ENCODE results near the gene PHF21B. TPM values are rescaled to one million over a fixed set of nuclear protein-coding genes. Genes with fewer than 3 reads are reported as not detected.

Gene PHF21B
- total RNA-seq, 1 donor from 2014 or later = 1.2 TPM

DNA sequence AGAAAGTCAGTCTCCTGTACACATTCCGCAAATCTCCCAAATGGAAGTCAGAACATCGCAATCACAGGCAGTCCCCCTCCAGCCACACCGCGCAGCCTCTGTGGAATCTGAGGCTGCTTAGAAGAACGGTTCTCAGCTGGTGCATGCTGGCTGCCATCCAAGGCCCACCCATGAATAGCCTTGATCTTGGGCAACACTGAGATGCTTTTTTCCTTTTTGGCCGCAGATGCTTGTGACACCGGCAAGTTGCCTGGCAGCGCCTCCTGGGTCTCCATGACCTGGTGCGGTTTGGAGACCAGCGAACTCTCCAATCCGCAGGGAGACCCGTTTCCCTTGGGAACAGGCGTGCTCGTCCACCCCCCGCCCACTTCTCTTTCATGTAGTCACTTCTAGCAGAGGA, 26.3 kb upstream of the PHF21B start:
- H3K9me3 Mint-ChIP-seq = peaks cover 14% of the 10 kb centered on the region
- H3K27ac Mint-ChIP-seq = no peak overlapping the region
- no peak for DNase-seq (ENCODE audit: low spot score)
- no peaks in the 10 kb centered on the region for H3K4me1 Mint-ChIP-seq (ENCODE audit: low read depth)
- H3K27me3 Mint-ChIP-seq (ENCODE audit: low read depth) = no peaks in the 10 kb centered on the region
- no peaks in the 10 kb centered on the region for H3K36me3 Mint-ChIP-seq (ENCODE audit: low read depth)
- no peak overlapping the region for H3K4me3 Mint-ChIP-seq (ENCODE audit: low read depth)
- intact Hi-C loops (cut with micrococcal nuclease) = no loop called here

DNA sequence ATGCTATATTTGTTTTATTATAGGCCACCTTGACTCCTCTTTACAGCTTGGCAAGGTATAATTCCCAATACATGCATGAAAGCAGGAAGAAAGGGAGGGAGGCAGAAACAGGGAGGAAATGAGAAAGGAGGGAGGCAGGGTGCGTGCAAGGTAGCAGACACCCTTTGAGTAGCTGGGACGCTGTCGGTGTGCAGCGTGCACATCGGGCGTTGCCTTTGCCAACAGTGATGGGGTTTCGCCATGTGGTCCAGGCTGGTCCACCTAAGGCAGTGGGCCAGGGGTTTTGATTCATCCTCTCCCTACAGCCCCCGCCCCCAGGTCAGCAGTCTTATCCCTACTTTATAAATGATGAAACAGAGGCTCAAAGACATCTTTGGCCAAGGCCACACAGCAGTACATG, 25.0 kb upstream of the PHF21B start:
- no peak overlapping the region for H3K27ac Mint-ChIP-seq
- no peaks in the 10 kb centered on the region for H3K27me3 Mint-ChIP-seq (ENCODE audit: low read depth)
- no peaks in the 10 kb centered on the region for H3K4me1 Mint-ChIP-seq (ENCODE audit: low read depth)
- intact Hi-C loops (cut with micrococcal nuclease) = no loop called here
- DNase-seq (ENCODE audit: low spot score) = no peak
- no peaks in the 10 kb centered on the region for H3K36me3 Mint-ChIP-seq (ENCODE audit: low read depth)
- peaks cover 14% of the 10 kb centered on the region for H3K9me3 Mint-ChIP-seq
- H3K4me3 Mint-ChIP-seq (ENCODE audit: low read depth) = no peak overlapping the region

DNA sequence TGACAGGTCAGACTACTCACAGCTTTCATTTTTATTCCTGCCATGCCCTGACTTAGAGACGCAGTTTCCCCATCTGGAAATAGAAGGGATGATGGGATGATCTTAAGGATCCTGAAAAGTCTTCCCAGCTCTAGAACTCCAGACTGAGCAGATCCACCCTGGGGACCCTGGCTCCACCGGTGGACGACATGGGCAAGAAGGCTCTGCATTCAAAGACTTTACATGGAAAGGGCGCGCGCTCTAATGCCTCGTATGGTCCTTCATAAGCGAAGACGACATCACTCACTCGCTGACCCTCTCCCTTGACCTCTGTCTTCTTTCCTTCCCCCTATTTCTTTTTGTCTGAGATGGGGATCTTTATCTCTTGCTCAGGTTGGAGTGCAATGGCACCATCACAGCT, 24.4 kb upstream of the PHF21B start:
- Mint-ChIP-seq H3K27me3 (ENCODE audit: low read depth) (no peaks in the 10 kb centered on the region), H3K27ac (no peak overlapping the region), H3K4me1 (ENCODE audit: low read depth) (no peaks in the 10 kb centered on the region)

DNA sequence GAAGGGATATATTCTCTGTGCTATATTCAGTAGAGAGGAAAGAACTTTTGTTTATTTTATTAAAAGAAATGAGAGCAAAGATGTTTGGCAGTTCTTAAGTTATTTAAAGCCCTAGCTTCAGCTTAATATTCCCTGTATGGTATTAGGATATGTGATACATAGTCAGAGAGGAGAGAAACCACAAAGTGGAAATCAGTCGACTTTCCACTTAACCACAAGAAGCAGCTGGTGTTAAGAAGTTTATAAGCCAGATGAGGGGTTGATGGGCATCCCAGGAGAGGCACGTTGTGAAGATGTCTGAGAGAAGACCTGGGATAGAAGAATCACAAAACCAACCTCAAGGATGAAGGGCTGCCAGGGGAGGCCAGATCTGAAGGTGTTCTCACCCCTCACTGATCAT, 23.3 kb upstream of the PHF21B start:
- intact Hi-C loops (cut with micrococcal nuclease) = no loop called here
- H3K9me3 Mint-ChIP-seq = peaks cover 9% of the 10 kb centered on the region
- DNase-seq (ENCODE audit: low spot score) = no peak
- no peaks in the 10 kb centered on the region for H3K27me3 Mint-ChIP-seq (ENCODE audit: low read depth)
- no peaks in the 10 kb centered on the region for H3K36me3 Mint-ChIP-seq (ENCODE audit: low read depth)
- no peaks in the 10 kb centered on the region for H3K4me1 Mint-ChIP-seq (ENCODE audit: low read depth)
- H3K4me3 Mint-ChIP-seq (ENCODE audit: low read depth) = no peak overlapping the region
- no peak overlapping the region for H3K27ac Mint-ChIP-seq

More for the DNA sequence above, 24.4 kb upstream of the PHF21B start:
- no peak for DNase-seq (ENCODE audit: low spot score)
- peaks cover 14% of the 10 kb centered on the region for H3K9me3 Mint-ChIP-seq
- intact Hi-C loops (cut with micrococcal nuclease) = no loop called here
- no peaks in the 10 kb centered on the region for H3K36me3 Mint-ChIP-seq (ENCODE audit: low read depth)
- H3K4me3 Mint-ChIP-seq (ENCODE audit: low read depth) = no peak overlapping the region

DNA sequence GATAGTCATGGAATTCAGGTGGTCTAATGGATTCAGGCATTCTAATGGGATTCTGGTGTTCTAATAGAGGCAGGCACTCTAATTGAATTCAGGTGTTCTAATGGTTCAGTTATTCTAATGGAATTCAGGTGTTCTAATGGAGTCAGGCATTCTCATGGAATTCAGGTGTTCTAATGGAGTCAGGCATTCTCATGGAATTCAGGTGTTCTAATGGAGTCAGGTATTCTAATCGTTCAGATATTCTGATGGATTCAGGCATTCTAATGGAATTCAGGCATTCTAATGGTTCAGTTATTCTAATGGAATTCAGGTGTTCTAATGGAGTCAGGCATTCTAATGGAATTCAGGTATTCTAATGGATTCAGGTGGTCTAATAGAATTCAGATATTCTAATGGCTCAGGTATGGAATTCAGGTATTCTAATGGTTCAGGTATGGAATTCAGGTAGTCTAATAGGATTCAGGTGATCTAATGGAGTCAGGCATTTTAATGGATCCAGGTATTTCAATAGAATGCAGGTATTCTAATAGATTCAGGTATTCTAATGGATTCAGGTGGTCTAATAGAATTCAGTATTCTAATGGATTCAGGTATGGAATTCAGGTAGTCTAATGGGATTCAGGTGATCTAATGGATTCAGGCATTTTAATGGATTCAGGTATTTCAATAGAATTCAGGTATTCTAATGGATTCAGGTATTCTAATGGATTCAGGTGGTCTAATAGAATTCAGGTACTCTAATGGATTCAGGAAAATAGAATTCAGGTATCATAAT, 22.0 kb upstream of the PHF21B start:
- intact Hi-C loops (cut with micrococcal nuclease) = no loop called here
- H3K9me3 Mint-ChIP-seq = no peaks in the 10 kb centered on the region
- no peak overlapping the region for H3K27ac Mint-ChIP-seq
- H3K27me3 Mint-ChIP-seq (ENCODE audit: low read depth) = no peaks in the 10 kb centered on the region
- no peaks in the 10 kb centered on the region for H3K4me1 Mint-ChIP-seq (ENCODE audit: low read depth)
- H3K36me3 Mint-ChIP-seq (ENCODE audit: low read depth) = no peaks in the 10 kb centered on the region
- DNase-seq (ENCODE audit: low spot score) = no peak
- H3K4me3 Mint-ChIP-seq (ENCODE audit: low read depth) = no peak overlapping the region

DNA sequence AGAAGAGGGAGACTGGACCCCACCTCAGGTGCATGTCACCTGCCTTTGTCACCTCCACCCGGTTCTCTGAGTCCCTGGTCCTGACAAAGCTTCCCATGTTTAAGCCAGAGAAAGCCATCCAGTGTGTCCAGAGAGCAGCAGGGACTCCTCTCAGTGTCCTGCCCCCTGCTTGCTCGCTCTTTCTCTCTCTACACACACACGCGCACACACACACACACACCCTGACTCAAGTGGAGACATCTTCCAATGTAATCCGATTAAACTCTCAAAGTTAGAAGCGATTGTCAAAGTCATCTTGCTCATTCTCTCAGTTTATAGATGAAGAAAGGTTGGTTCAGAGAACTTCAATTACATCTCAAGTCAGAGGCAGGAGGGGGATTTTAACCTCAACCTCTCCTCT, 19.7 kb upstream of the PHF21B start:
- Mint-ChIP-seq H3K27me3 (ENCODE audit: low read depth) (no peaks in the 10 kb centered on the region), H3K9me3 (no peaks in the 10 kb centered on the region), H3K36me3 (ENCODE audit: low read depth) (no peaks in the 10 kb centered on the region), H3K4me1 (ENCODE audit: low read depth) (no peaks in the 10 kb centered on the region), H3K4me3 (ENCODE audit: low read depth) (no peak overlapping the region), H3K27ac (no peak overlapping the region)
- intact Hi-C loops (cut with micrococcal nuclease) = no loop called here
- no peak for DNase-seq (ENCODE audit: low spot score)

DNA sequence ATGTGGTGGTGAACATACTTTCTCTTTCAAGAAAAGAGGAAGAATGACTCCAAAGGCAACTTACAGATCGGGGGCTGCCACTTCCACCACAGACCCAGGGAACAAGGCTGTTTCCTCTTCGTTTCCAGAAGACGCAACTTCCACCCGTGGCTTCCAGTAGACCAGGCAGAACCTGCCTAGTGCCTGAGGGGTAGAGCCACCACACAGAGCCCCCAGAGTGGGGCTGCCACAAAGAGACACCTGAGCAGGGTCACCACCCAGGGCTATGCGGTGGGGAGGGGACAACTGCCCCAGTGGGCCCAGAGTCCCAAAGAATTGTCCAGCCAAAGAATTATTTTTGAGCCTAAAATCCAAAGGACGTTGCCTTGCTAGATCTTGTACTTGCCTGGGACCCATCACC, 16.7 kb upstream of the PHF21B start:
- no peak for DNase-seq (ENCODE audit: low spot score)
- no peaks in the 10 kb centered on the region for H3K36me3 Mint-ChIP-seq (ENCODE audit: low read depth)
- H3K9me3 Mint-ChIP-seq = no peaks in the 10 kb centered on the region
- no peaks in the 10 kb centered on the region for H3K27me3 Mint-ChIP-seq (ENCODE audit: low read depth)
- H3K4me3 Mint-ChIP-seq (ENCODE audit: low read depth) = no peak overlapping the region
- H3K27ac Mint-ChIP-seq = no peak overlapping the region
- H3K4me1 Mint-ChIP-seq (ENCODE audit: low read depth) = no peaks in the 10 kb centered on the region
- intact Hi-C loops (cut with micrococcal nuclease) = no loop called here

DNA sequence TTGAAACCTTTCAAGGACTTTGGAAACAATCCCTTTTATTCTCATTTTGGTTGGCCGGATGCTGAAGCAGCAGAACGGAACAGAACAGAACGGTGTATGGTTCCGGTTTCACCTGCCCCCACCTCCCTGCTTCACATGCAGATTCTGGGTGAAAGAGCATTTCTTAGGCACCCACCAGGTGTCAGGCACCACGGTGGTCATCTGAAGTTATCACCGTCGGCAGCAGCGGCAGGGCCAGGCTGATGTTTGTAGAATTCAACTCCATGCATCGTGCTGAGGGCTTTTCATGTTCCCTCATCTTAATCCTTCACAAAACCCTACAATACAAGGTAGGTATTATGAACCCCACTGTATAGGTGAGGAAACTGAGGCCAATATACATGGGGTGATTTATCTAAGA, 13.6 kb upstream of the PHF21B start:
- Mint-ChIP-seq H3K27me3 (ENCODE audit: low read depth) (peaks cover 1% of the 10 kb centered on the region), H3K36me3 (ENCODE audit: low read depth) (no peaks in the 10 kb centered on the region), H3K27ac (no peak overlapping the region), H3K4me3 (ENCODE audit: low read depth) (no peak overlapping the region), H3K4me1 (ENCODE audit: low read depth) (no peaks in the 10 kb centered on the region), H3K9me3 (no peaks in the 10 kb centered on the region)
- intact Hi-C loops (cut with micrococcal nuclease) = no loop called here
- DNase-seq (ENCODE audit: low spot score) = no peak

DNA sequence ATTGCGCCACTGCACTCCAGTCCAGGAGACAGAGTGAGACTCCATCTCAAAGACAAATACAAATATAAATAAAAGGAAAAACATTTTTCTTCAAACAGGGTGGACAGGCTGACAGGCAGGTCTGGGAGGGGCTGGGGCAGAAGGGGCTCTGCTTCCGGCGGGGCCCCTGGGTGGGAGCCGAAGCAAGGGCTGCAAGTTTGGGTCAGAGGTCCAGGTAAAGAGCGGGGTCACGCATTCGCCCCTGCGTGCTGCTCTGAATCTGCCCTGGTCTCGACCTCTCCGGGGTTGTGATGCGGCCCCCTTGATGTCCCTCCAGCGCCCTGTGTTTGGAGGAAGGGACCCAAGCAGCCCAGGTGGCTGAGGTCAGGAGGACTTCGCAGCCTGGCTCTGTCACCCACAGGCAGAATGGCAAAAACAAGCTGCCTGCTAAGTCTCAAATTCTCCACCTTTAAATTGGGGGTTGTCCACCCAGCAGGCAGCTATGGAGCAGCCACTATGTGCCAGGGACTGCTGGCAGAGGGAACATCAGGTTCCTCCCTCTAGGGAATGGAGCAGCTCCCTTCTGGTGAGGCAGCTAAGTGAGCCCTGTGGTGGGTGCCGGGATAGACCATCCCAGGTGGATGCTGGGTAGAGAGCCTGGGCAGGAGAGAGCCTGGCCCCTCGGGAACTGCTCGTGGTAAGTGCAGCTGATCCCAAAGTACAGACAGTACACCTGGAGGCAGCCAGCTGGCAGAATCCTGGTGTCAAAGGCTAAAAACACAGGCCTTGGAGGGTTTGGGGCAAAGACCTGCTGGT, 10.3 kb upstream of the PHF21B start:
- Mint-ChIP-seq H3K27me3 (ENCODE audit: low read depth) (peaks cover 1% of the 10 kb centered on the region), H3K4me1 (ENCODE audit: low read depth) (no peaks in the 10 kb centered on the region), H3K9me3 (no peaks in the 10 kb centered on the region), H3K36me3 (ENCODE audit: low read depth) (no peaks in the 10 kb centered on the region), H3K27ac (no peak overlapping the region), H3K4me3 (ENCODE audit: low read depth) (no peak overlapping the region)
- DNase-seq (ENCODE audit: low spot score) = no peak
- intact Hi-C loops (cut with micrococcal nuclease) = no loop called here

DNA sequence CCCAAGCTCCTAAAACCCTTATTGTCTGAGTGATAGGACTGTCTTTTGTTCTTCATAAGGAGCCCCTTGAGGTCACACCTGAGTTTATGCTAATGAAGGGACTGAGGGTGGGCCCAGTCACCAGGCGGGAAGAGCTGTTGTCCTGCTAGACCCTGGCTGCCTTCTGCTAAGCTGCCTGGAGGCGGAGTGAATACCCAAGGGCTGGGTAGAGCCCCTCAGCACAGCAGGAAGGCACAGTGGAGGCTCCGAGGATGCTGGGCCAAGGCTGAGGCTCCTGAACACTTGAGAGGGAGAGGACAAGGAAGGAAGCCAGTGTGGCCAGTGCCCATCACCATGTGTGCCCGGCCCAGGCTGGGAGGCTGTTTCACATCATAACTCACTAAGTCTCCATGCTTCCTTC, 4.8 kb upstream of the PHF21B start:
- H3K9me3 Mint-ChIP-seq = no peaks in the 10 kb centered on the region
- H3K36me3 Mint-ChIP-seq (ENCODE audit: low read depth) = no peaks in the 10 kb centered on the region
- DNase-seq (ENCODE audit: low spot score) = no peak
- H3K27ac Mint-ChIP-seq = no peak overlapping the region
- H3K4me1 Mint-ChIP-seq (ENCODE audit: low read depth) = peaks cover 8% of the 10 kb centered on the region
- intact Hi-C loops (cut with micrococcal nuclease) = no loop called here
- H3K27me3 Mint-ChIP-seq (ENCODE audit: low read depth) = peaks cover 32% of the 10 kb centered on the region
- no peak overlapping the region for H3K4me3 Mint-ChIP-seq (ENCODE audit: low read depth)

DNA sequence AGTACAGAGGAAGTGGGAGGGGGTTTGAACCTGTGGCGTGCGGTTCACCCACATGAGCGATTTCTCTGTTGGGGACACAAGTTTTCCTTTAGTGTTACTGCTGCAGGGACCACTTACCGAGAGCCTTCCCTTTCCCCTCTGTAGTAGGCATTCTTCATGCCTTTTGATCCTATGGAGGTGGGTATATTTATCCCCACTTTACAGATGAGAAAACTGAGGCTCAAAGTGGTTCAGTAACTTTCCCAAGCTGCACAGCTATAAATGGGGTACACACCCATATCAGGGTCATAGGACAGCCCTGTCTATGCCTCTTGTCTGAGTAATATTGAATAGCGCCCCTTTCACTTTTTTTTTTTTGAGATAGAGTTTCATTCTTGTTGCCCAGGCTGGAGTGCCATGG, 3.3 kb upstream of the PHF21B start:
- Mint-ChIP-seq H3K9me3 (no peaks in the 10 kb centered on the region), H3K27me3 (ENCODE audit: low read depth) (peaks cover 31% of the 10 kb centered on the region), H3K4me3 (ENCODE audit: low read depth) (no peak overlapping the region), H3K4me1 (ENCODE audit: low read depth) (peaks cover 8% of the 10 kb centered on the region), H3K36me3 (ENCODE audit: low read depth) (no peaks in the 10 kb centered on the region), H3K27ac (no peak overlapping the region)
- intact Hi-C loops (cut with micrococcal nuclease) = no loop called here
- DNase-seq (ENCODE audit: low spot score) = no peak

DNA sequence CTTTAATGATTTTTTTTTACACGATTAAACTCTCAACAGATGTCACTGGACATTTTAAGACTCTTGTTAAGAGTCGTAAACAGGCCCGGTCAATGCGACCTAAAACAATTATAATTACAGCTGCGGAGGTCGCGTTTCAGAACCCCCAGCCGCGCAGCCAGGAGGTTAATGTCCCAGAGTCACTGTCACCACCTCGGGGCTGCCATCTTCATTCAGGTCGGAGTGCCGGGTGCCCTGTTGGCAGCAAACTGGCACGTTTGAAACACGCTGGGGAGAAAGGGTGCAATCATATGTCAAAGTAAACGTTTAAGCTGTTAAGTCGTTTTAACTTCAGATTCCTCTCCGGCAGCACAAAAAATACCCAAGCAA, 711 bp upstream of the PHF21B start:
- peak overlapping the region; percentile 82 for H3K4me3 Mint-ChIP-seq (ENCODE audit: low read depth)
- H3K27me3 Mint-ChIP-seq (ENCODE audit: low read depth) = peaks cover 42% of the 10 kb centered on the region
- H3K27ac Mint-ChIP-seq = peak overlapping the region; percentile 44
- peaks cover 10% of the 10 kb centered on the region for H3K4me1 Mint-ChIP-seq (ENCODE audit: low read depth)
- no peaks in the 10 kb centered on the region for H3K9me3 Mint-ChIP-seq
- DNase-seq (ENCODE audit: low spot score) = no peak
- no peaks in the 10 kb centered on the region for H3K36me3 Mint-ChIP-seq (ENCODE audit: low read depth)
- intact Hi-C loops (cut with micrococcal nuclease) = no loop called here

DNA sequence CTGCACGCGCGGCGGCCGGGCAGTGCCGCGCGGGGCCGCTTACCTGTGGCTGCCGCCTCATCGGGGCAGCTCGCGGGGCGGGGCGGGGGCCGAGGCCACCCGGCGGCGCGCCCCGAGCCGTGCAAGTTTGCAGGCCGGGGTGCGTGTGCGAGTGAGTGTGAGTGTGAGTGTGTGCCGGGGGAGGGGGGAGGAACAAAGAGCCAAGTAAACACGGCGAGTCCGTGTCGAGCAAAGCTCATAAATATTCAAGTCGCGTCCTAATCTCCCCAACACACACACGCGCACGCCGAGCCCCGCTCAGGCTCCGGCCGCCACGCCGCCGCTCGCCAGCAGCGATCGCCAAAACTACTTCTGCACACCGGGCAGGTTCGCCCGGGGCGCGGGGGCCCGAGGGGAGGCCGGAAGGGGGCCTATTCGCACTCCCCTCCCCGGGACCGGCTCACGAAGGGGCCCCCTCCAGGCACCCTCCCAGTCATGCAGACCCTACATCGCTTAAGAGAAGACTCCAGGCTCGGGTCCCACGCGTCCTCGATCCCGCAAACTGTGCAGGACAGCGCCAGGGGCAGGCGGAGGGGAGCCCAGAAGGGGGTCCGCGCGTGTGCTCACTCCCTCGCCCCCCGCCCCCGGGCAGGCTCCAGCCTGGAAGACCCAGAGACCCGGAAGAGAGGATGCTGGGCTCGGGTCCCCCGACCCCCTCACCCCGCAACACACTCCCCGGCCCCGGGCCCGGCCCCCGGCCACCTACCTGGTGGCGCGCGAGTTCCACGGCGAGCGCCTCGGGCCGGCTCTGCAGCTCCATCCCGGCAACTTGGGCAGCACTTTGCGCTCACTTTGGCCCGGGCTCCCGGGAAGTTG, 827 bp downstream of the PHF21B start:
- intact Hi-C loops (cut with micrococcal nuclease) = loop anchor here (5.0 kb wide), 1 partner anchor 73 kb away; no protein-coding TSS in a partner anchor
- Mint-ChIP-seq H3K9me3 (no peaks in the 10 kb centered on the region), H3K36me3 (ENCODE audit: low read depth) (no peaks in the 10 kb centered on the region), H3K4me1 (ENCODE audit: low read depth) (peaks cover 10% of the 10 kb centered on the region), H3K27me3 (ENCODE audit: low read depth) (peaks cover 54% of the 10 kb centered on the region), H3K27ac (no peak overlapping the region), H3K4me3 (ENCODE audit: low read depth) (no peak overlapping the region)
- no peak for DNase-seq (ENCODE audit: low spot score)

Data from activated T-helper 2 cell treated with anti-CD3 and anti-CD28 coated beads, Interferon-gamma antibody, Interleukin-2, Interleukin-4, amounts not matched to agents 10 μg/mL and 5 μg/mL and 100 μg/mL, durations not matched to agents 14 hours and 24 hours and 36 hours (primary cell).